GM21423 (cell line): ENCODE results near the gene BLOC1S1.
A peak's percentile ranks its signal among the peaks of the same experiment; 100 is the strongest.
"Not testable (repeated sequence)": the region's sequence is repeated elsewhere in the genome, so short reads cannot be mapped to it uniquely, and the experiment has no call there.

Source experiments
- ATAC-seq: cut with Tn5 transposase; IDR thresholded peaks from one replicate; pipeline ENCODE4 v1.9.1; 2021; ENCODE audit warnings: mild to moderate bottlenecking, moderate library complexity; ENCODE audit not compliant: unreplicated experiment

The BLOC1S1 gene

GRCh38 chr12:55743406-55744339 is 27.8 kb downstream of the BLOC1S1 start:
- peak; percentile 37 for ATAC-seq

GRCh38 chr12:55744340-55745030 is 28.6 kb downstream of the BLOC1S1 start:
- no peak for ATAC-seq

GRCh38 chr12:55745361-55746173 is 29.7 kb downstream of the BLOC1S1 start:
- no peak for ATAC-seq

- no peak for ATAC-seq
Observed at GRCh38 chr12:55746174-55746912, 30.5 kb downstream of the BLOC1S1 start.

GRCh38 chr12:55746913-55747231 is 31.0 kb downstream of the BLOC1S1 start:
- no peak for ATAC-seq

- ATAC-seq: no peak
Observed at GRCh38 chr12:55748230-55748993, 32.6 kb downstream of the BLOC1S1 start.

GRCh38 chr12:55755246-55755645 is 39.4 kb downstream of the BLOC1S1 start:
- ATAC-seq: no peak

GRCh38 chr12:55757701-55758100 is 41.9 kb downstream of the BLOC1S1 start:
- no peak for ATAC-seq

GRCh38 chr12:55758575-55758974 is 42.7 kb downstream of the BLOC1S1 start:
- not testable (repeated sequence) for ATAC-seq

- ATAC-seq: no peak
Observed at GRCh38 chr12:55760663-55761062, 44.8 kb downstream of the BLOC1S1 start.

GRCh38 chr12:55762646-55763045 is 46.8 kb downstream of the BLOC1S1 start:
- no peak for ATAC-seq

GRCh38 chr12:55765736-55766290 is 50.0 kb downstream of the BLOC1S1 start:
- no peak for ATAC-seq

- no peak for ATAC-seq
Observed at GRCh38 chr12:55767156-55767555, 51.3 kb downstream of the BLOC1S1 start.
